Mononuclear cell (primary cell): Measurements from ENCODE around the gene DAZAP1. TPM values are rescaled to one million over a fixed set of nuclear protein-coding genes. Genes with fewer than 3 reads are reported as not detected.

Experiments
- H3K27me3 ChIP-seq: 2 replicates; pipeline ENCODE4 v1.6.0; 2011; ENCODE audit warnings: low read length, control low read depth; ENCODE audit not compliant: insufficient read depth
- H3K4me1 ChIP-seq: 2 replicates; pipeline ENCODE4 v1.5.1; 2011; ENCODE audit warnings: mild to moderate bottlenecking, low read length, control low read depth; ENCODE audit not compliant: insufficient read depth
- H3K4me3 ChIP-seq: 2 replicates; pipeline ENCODE4 v1.5.1; 2011; ENCODE audit warnings: mild to moderate bottlenecking, low read length, moderate library complexity
- H3K9me3 ChIP-seq: 2 replicates; pipeline ENCODE4 v1.5.1; 2011; ENCODE audit warnings: low read depth, mild to moderate bottlenecking, control low read depth, low read length
- total RNA-seq: library from RNA; depleted of rRNA; stranded (reverse); fragments of >200 nt; gene quantifications from one replicate; pipeline ENCODE4 v1.2.3, GENCODE V29; 2012

DAZAP1 gene
- total RNA-seq, 1 donor, result 63.0 TPM

DNA sequence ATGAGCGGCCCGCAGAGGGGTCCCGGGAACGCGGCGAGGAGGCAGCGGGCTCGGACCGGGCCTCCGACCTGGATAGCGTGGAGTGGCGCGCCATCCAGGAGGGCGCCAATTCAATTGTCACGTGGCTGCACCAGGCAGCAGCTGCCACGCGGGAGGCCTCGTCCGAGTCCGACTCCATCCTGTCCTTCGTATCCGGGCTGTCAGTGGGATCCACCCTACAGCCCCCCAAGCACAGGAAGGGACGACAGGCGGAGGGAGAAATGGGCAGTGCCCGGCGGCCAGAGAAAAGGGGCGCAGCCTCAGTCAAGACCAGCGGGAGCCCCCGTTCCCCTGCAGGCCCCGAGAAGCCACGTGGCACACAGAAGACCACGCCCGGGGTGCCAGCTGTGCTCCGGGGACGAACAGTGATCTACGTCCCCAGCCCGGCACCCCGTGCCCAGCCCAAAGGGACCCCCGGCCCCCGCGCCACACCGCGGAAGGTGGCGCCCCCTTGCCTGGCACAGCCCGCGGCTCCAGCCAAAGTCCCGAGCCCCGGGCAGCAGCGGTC is 61.0 kb downstream of the DAZAP1 start:
- peaks cover 49% of the 10 kb centered on the region for H3K27me3 ChIP-seq
- no peaks in the 10 kb centered on the region for H3K9me3 ChIP-seq
- no peak overlapping the region for H3K4me3 ChIP-seq
- peaks cover 63% of the 10 kb centered on the region for H3K4me1 ChIP-seq

GRCh38 chr19:1468821-1469254 is 61.5 kb downstream of the DAZAP1 start:
- H3K9me3 ChIP-seq, result no peaks in the 10 kb centered on the region
- no peak overlapping the region for H3K4me3 ChIP-seq
- peaks cover 63% of the 10 kb centered on the region for H3K4me1 ChIP-seq
- peaks cover 49% of the 10 kb centered on the region for H3K27me3 ChIP-seq

DNA sequence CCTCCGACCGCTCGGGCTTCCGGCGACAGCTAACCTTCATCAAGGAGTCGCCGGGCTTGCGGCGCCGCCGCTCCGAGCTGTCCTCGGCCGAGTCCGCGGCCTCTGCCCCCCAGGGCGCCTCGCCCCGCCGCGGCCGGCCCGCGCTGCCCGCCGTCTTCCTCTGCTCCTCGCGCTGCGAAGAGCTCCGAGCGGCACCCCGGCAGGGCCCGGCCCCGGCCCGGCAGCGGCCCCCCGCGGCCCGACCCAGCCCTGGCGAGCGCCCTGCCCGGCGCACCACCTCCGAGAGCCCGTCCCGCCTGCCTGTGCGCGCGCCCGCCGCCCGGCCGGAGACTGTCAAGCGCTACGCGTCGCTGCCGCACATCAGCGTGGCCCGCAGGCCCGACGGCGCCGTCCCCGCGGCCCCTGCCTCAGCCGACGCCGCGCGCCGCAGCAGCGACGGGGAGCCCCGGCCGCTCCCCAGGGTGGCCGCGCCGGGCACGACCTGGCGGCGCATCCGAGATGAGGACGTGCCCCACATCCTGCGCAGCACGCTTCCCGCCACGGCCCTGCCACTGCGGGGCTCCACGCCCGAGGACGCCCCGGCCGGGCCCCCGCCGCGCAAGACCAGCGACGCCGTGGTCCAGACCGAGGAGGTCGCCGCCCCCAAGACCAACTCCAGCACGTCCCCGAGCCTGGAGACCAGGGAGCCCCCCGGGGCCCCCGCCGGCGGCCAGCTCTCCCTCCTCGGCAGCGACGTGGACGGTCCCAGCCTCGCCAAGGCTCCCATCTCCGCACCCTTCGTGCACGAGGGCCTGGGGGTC is 62.1 kb downstream of the DAZAP1 start:
- H3K4me3 ChIP-seq, result no peak overlapping the region
- H3K9me3 ChIP-seq, result no peaks in the 10 kb centered on the region

GRCh38 chr19:1470055-1470304 is 62.6 kb downstream of the DAZAP1 start:
- peaks cover 48% of the 10 kb centered on the region for H3K27me3 ChIP-seq
- H3K4me3 ChIP-seq, result no peak overlapping the region

More for the DNA sequence above, 62.1 kb downstream of the DAZAP1 start:
- Histone ChIP-seq H3K4me1 (peaks cover 63% of the 10 kb centered on the region), H3K27me3 (peaks cover 49% of the 10 kb centered on the region)

DNA sequence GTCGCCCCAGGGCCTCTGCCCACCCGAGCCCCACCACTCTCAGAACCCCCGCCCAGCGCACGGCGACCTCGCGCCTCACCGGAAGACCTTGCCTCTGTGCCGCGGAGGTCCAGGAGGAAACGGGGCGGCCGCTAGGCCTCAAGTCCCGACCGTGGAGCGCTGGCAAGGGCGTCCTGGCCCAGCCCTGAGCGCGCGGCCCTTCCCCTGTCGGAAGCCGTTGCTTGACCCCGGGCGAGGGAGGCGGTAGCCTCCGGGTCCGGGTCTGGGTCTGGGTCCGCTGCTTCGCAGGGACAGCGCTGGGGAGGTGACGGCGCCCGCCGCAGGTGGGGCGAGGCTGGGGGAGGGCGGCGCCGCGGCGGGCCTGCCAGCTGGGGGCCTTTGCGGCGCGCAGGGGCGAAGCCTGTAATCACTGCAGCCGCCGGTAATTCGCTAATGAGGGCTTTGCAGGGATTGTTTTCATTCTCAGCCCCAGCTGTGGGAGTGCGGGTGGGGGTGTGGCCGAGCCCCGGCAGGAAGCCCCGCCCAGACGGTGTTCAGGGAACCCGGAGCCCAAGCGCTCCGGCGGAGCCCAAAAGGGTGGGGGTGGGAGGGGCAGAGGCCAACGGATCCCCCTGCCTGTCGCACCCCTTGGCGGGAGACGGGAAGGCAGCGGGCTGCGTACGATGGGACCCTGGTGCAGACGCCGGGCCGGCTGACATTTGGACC is 63.1 kb downstream of the DAZAP1 start:
- Histone ChIP-seq H3K4me3 (no peak overlapping the region), H3K27me3 (peaks cover 44% of the 10 kb centered on the region), H3K4me1 (peaks cover 60% of the 10 kb centered on the region), H3K9me3 (no peaks in the 10 kb centered on the region)

More at GRCh38 chr19:1470055-1470304, 62.6 kb downstream of the DAZAP1 start:
- peaks cover 63% of the 10 kb centered on the region for H3K4me1 ChIP-seq
- H3K9me3 ChIP-seq, result no peaks in the 10 kb centered on the region

GRCh38 chr19:1471010-1471514 is 63.7 kb downstream of the DAZAP1 start:
- Histone ChIP-seq H3K4me1 (peaks cover 54% of the 10 kb centered on the region), H3K4me3 (no peak overlapping the region)

GRCh38 chr19:1471515-1472160 is 64.3 kb downstream of the DAZAP1 start:
- Histone ChIP-seq H3K4me3 (no peak overlapping the region), H3K4me1 (peaks cover 50% of the 10 kb centered on the region), H3K9me3 (no peaks in the 10 kb centered on the region), H3K27me3 (peaks cover 33% of the 10 kb centered on the region)

More at GRCh38 chr19:1471010-1471514, 63.7 kb downstream of the DAZAP1 start:
- H3K9me3 ChIP-seq, result no peaks in the 10 kb centered on the region
- peaks cover 39% of the 10 kb centered on the region for H3K27me3 ChIP-seq

GRCh38 chr19:1472231-1473084 is 65.1 kb downstream of the DAZAP1 start:
- Histone ChIP-seq H3K27me3 (peaks cover 27% of the 10 kb centered on the region), H3K9me3 (no peaks in the 10 kb centered on the region), H3K4me1 (peaks cover 42% of the 10 kb centered on the region), H3K4me3 (no peak overlapping the region)

DNA sequence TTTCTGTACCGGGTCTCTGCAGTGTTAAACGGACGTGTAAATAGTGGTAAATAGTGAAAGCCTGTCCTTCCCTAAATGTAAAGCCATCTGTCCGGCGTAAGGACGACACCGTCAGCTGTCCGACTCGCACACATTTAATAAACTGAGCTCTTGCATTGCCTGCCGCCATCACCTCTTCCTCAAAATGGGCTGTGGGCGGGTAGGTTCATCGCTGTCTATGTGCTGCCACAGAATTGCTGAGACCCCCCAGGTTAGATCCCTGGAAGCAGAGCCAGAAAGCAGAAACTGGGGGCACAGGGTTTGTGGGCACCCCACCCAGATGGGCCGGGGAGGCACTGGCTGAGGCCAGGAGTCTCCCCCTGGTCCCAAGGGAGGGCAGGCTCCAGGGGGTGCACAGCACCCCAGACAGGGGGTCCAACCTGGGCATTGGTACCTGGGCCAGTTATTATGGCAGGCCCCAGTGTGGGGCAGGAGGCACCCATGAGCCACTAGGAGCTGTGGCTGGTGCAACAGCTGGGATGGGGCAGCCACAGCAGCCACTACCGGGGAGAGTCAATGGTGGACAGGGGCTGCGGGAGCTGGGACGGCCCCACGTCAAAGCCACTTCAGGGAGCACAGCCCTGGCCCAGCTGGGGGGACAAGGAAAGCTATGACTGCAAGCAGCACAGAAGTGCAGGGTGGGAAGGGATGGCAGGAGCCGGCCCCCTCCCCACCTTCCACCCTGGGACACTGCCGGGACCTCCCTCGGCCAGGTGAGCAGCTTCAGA is 65.9 kb downstream of the DAZAP1 start:
- Histone ChIP-seq H3K27me3 (peaks cover 24% of the 10 kb centered on the region), H3K4me1 (peaks cover 40% of the 10 kb centered on the region), H3K4me3 (no peak overlapping the region), H3K9me3 (no peaks in the 10 kb centered on the region)

DNA sequence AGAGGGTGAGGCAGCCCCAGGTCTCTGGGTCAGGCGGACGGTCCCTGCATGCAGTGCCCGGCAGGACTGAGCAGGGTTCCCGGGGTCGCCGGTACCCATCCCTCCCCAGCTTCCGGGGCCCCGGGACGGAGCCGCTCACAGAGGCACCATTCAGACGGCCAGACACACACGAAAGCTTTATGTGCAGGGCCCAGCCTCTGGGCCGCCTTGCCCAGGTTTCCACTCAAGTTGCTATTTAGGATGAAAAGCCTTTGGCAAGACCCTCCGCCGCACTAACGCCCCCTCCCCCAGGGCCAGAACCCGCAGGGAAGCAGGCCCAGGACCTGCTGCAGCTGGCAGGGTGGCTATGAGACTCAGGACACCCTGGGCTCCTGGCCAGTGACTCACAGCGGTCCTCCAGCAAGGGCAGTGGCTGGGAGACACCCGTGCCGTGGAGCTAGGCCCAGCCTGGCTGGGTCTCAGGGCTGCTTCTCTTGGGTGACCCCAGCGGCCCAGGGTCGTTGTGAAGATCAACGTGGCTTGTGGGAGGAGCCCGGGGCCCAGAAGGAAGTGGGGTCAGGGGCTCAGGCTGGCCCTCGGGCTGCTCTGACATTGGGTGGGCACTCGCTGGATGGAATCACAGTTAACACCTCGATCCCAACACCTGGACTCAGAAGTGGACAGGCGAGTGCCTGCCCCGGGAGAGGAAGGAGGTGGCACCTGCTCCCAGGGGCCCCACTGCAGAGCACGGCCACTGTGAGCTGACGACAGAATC is 66.8 kb downstream of the DAZAP1 start:
- Histone ChIP-seq H3K9me3 (no peaks in the 10 kb centered on the region), H3K27me3 (peaks cover 22% of the 10 kb centered on the region)

DNA sequence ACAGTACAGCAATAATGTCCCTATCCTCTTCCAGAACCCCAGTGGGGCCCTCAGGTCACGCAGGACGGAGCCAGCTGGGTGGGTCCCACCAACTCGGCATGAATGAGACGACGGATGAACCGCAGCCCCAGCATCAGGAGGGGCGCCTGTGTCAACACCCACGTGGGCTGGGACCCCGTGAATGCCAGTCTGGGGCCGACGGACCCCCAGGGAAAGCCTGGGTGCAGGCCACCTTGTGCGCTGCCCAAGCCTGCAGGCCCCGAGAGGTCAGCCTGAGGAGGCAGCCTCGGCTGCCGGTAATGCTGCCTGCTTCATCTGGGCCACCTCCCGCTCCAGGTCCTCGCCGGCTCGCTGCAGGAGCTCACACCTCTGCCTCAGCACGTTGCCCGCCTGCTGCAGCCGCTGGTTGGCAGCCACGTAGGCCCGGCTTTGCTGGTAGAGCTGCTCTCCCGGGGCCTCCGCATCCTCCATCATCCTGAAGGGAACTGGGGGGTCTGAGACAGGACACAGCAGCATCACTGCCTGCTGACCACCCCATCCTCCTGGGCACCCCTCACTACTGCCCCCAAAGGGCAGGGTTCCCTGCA is 67.5 kb downstream of the DAZAP1 start:
- Histone ChIP-seq H3K9me3 (no peaks in the 10 kb centered on the region), H3K4me3 (no peak overlapping the region), H3K4me1 (peaks cover 42% of the 10 kb centered on the region), H3K27me3 (peaks cover 22% of the 10 kb centered on the region)

More for the DNA sequence above, 66.8 kb downstream of the DAZAP1 start:
- no peak overlapping the region for H3K4me3 ChIP-seq
- H3K4me1 ChIP-seq, result peaks cover 39% of the 10 kb centered on the region

DNA sequence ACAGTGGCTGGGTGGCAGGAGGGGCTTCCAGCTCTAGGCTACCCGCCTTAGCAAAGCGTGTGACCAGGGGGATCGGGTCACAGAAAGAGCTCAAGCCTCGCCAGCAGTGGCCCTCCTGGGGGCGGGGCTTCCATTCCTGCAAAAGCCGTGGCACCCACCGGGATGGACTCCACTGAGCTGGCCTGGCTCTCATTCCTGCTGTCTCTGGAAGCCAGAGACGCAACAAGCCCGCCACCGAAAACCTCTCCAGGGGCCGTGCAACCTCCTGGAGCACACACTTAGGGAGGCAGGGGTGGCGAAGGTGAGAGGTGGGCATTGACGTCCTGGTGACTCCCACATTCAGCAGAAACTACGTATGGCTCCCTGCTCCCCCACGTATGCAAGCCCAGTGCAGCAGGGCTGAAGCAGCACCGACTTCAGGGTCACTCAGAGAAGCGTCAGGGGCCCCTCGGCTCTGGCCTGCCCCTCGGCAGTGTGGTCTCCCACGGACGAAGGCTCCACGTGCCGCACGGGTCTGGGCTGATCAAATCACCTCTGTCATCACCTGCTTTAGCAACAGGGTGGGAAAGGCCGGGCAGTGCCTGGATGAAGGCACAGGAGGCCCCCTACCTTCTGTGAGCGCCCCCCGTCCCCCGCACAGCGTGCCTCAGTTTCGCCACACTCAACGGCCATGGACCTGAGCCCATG is 68.5 kb downstream of the DAZAP1 start:
- H3K4me1 ChIP-seq, result peaks cover 32% of the 10 kb centered on the region
- H3K27me3 ChIP-seq, result peaks cover 19% of the 10 kb centered on the region
- no peak overlapping the region for H3K4me3 ChIP-seq
- no peaks in the 10 kb centered on the region for H3K9me3 ChIP-seq
